Measurements from ENCODE around the gene ANKIB1.

GRCh38 chr7:92245487-92246359 is at the start of gene ANKIB1, which contains the start of gene KRIT1:
- TF ChIP-seq CTCF (IDR thresholded peaks at IDR 0.05; ENCODE audit: low read depth, low read length, poor library complexity, severe bottlenecking) = peak; percentile 30
- TF ChIP-seq EZH2phosphoT487 (IDR thresholded peaks at IDR 0.05; ENCODE audit: borderline replicate concordance, low read length) = no peak

Measured in DOHH2 (cell line).